CD4-positive, alpha-beta memory T cell (primary cell): ENCODE data around the gene FGL2. TPM values are rescaled to one million over a fixed set of nuclear protein-coding genes. Genes with fewer than 3 reads are reported as not detected.
A peak's percentile ranks its signal among the peaks of the same experiment; 100 is the strongest.
"Not testable (repeated sequence)": the region's sequence is repeated elsewhere in the genome, so short reads cannot be mapped to it uniquely, and the experiment has no call there.

Experiments used
- CTCF ChIA-PET: fragments of 350-600 bp; sonication (Branson Sonifier 250); formaldehyde crosslinking; loops from one replicate; lab custom pipeline; 2021; ENCODE audit warnings: inconsistent platforms; ENCODE audit not compliant: partially characterized antibody; lab: Charles Lee
- POLR2A ChIA-PET: fragments of 350-600 bp; sonication (Branson Sonifier 250); formaldehyde crosslinking; loops from one replicate; lab custom pipeline; 2021; ENCODE audit not compliant: partially characterized antibody; lab: Charles Lee
- DNase-seq, 5 donors: peaks; one replicate each; pipeline versions ENCODE4 v3.0.0 to v3.0.0-alpha.2; 2020 to 2022; ENCODE audit warnings: mixed read lengths in 1 of 5
- H3K27ac ChIP-seq: one replicate; pipeline ENCODE4 v1.7.0; 2013; ENCODE audit warnings: low read depth, low read length
- H3K27me3 ChIP-seq: 2 replicates; pipeline ENCODE4 v1.7.0; 2013; ENCODE audit warnings: mild to moderate bottlenecking, low read length, moderate library complexity; ENCODE audit not compliant: insufficient read depth
- H3K36me3 ChIP-seq: 2 replicates; pipeline ENCODE4 v1.7.0; 2013; ENCODE audit warnings: mild to moderate bottlenecking, low read length, moderate library complexity; ENCODE audit not compliant: insufficient read depth
- H3K4me1 ChIP-seq: 2 replicates; pipeline ENCODE4 v1.7.0; 2013; ENCODE audit warnings: mild to moderate bottlenecking, low read length, moderate library complexity; ENCODE audit not compliant: insufficient read depth
- H3K4me3 ChIP-seq, 2 donors: one replicate each; pipeline ENCODE4 v1.7.0; 2013; ENCODE audit warnings: low read length in 2 of 2, mild to moderate bottlenecking in 1 of 2
- H3K9me3 ChIP-seq, 2 donors: one replicate each; pipeline ENCODE4 v1.7.0; 2013; ENCODE audit warnings: low read length in 2 of 2, control low read depth in 1 of 2; ENCODE audit not compliant: control insufficient read depth in 1 of 2
- H3K27ac Mint-ChIP-seq, 7 donors: one replicate each; pipeline ENCODE4 v1.8.0; 2020 to 2021; ENCODE audit warnings: mixed read lengths in 7 of 7, mild to moderate bottlenecking in 6 of 7, inconsistent platforms in 3 of 7, moderate library complexity in 3 of 7
- H3K27me3 Mint-ChIP-seq, 2 donors: one replicate each; pipeline ENCODE4 v1.8.0; 2020 to 2021; ENCODE audit warnings: mixed read lengths in 2 of 2
- H3K36me3 Mint-ChIP-seq, 2 donors: one replicate each; pipeline ENCODE4 v1.8.0; 2020 to 2021; ENCODE audit warnings: mixed read lengths in 2 of 2, inconsistent platforms in 1 of 2, mild to moderate bottlenecking in 1 of 2
- H3K4me1 Mint-ChIP-seq, 4 donors: one replicate each; pipeline ENCODE4 v1.8.0; 2020 to 2021; ENCODE audit warnings: mixed read lengths in 4 of 4, mild to moderate bottlenecking in 1 of 4
- H3K4me3 Mint-ChIP-seq, 8 donors: one replicate each; pipeline ENCODE4 v1.8.0; 2020 to 2021; ENCODE audit warnings: mixed read lengths in 8 of 8, mild to moderate bottlenecking in 7 of 8, moderate library complexity in 6 of 8, inconsistent platforms in 3 of 8
- H3K9me3 Mint-ChIP-seq, 8 donors: one replicate each; pipeline ENCODE4 v1.8.0; 2020 to 2021; ENCODE audit warnings: mixed read lengths in 8 of 8, mild to moderate bottlenecking in 5 of 8, inconsistent platforms in 3 of 8, moderate library complexity in 1 of 8
- intact Hi-C: fragments of 100-400 bp; cut with micrococcal nuclease; formaldehyde crosslinking; loops from one replicate; pipeline ENCODE4 v1.15.1; 2023
- polyA plus RNA-seq, 2 donors: library from polyadenylated mRNA; unstranded; fragments of 300-500 nt; fragmentation: Illumina TruSeq; gene quantifications; one replicate each; pipeline ENCODE4 v1.2.3, GENCODE V29; 2021
- total RNA-seq, 2 experiments: library from RNA; stranded (reverse); gene quantifications; one replicate each; pipeline ENCODE4 v1.2.3, GENCODE V29; 2021

Gene FGL2
- total and polyA plus RNA-seq, 4 experiments from 2014 or later, result 2.5 to 4.6 (median 3.7) TPM

- H3K27me3 Mint-ChIP-seq, H3K27me3 ChIP-seq, POLR2A ChIA-PET, H3K4me1 ChIP-seq, H3K27ac ChIP-seq, H3K36me3 ChIP-seq, H3K4me3 Mint-ChIP-seq, H3K9me3 ChIP-seq, H3K4me3 ChIP-seq, H3K36me3 Mint-ChIP-seq, intact Hi-C loops, H3K9me3 Mint-ChIP-seq, CTCF ChIA-PET, H3K27ac Mint-ChIP-seq, DNase-seq, H3K4me1 Mint-ChIP-seq: not testable (repeated sequence)
Observed at GRCh38 chr7:77178024-77178423, 21.6 kb downstream of the FGL2 start.

- H3K9me3 ChIP-seq, H3K4me1 ChIP-seq, CTCF ChIA-PET, H3K4me1 Mint-ChIP-seq, H3K36me3 ChIP-seq, POLR2A ChIA-PET, H3K9me3 Mint-ChIP-seq, H3K27ac Mint-ChIP-seq, H3K36me3 Mint-ChIP-seq, intact Hi-C loops, H3K27me3 ChIP-seq, H3K27me3 Mint-ChIP-seq, H3K4me3 Mint-ChIP-seq, H3K4me3 ChIP-seq, DNase-seq, H3K27ac ChIP-seq: not testable (repeated sequence)
Observed at GRCh38 chr7:77177321-77177904, 22.2 kb downstream of the FGL2 start.

- H3K4me1 Mint-ChIP-seq, H3K9me3 Mint-ChIP-seq, H3K36me3 ChIP-seq, H3K27me3 Mint-ChIP-seq, H3K4me3 Mint-ChIP-seq, intact Hi-C loops, H3K27ac ChIP-seq, H3K27me3 ChIP-seq, H3K4me3 ChIP-seq, POLR2A ChIA-PET, CTCF ChIA-PET, H3K36me3 Mint-ChIP-seq, H3K9me3 ChIP-seq, H3K4me1 ChIP-seq, H3K27ac Mint-ChIP-seq, DNase-seq: not testable (repeated sequence)
Observed at GRCh38 chr7:77175274-77175800, 24.3 kb downstream of the FGL2 start.

- H3K27ac Mint-ChIP-seq, H3K27me3 Mint-ChIP-seq, H3K4me1 Mint-ChIP-seq, CTCF ChIA-PET, H3K4me3 Mint-ChIP-seq, H3K27ac ChIP-seq, H3K36me3 ChIP-seq, H3K4me1 ChIP-seq, H3K27me3 ChIP-seq, H3K4me3 ChIP-seq, POLR2A ChIA-PET, H3K36me3 Mint-ChIP-seq, DNase-seq, H3K9me3 Mint-ChIP-seq, intact Hi-C loops, H3K9me3 ChIP-seq: not testable (repeated sequence)
Observed at GRCh38 chr7:77174418-77174817, 25.2 kb downstream of the FGL2 start.

- H3K27ac Mint-ChIP-seq, H3K4me1 ChIP-seq, DNase-seq, H3K36me3 ChIP-seq, intact Hi-C loops, POLR2A ChIA-PET, H3K9me3 Mint-ChIP-seq, H3K9me3 ChIP-seq, H3K27me3 Mint-ChIP-seq, H3K27ac ChIP-seq, H3K27me3 ChIP-seq, H3K4me3 Mint-ChIP-seq, H3K36me3 Mint-ChIP-seq, H3K4me1 Mint-ChIP-seq, H3K4me3 ChIP-seq: not testable (repeated sequence)
- CTCF ChIA-PET, result interaction anchor here (0.6 kb wide), 1 partner anchor 650 kb away, joined by 3 read pairs; no protein-coding TSS in a partner anchor
Observed at GRCh38 chr7:77172437-77173172, 27.0 kb downstream of the FGL2 start.

GRCh38 chr7:77171073-77171472, 28.5 kb downstream of the FGL2 start:
- H3K36me3 Mint-ChIP-seq, H3K4me1 Mint-ChIP-seq, H3K9me3 Mint-ChIP-seq: not testable (repeated sequence)

GRCh38 chr7:77157446-77157845, 42.2 kb downstream of the FGL2 start:
- Mint-ChIP-seq H3K36me3 (no peaks in the 10 kb centered on the region), H3K9me3 (peaks cover 0 to 5% (median 0%) of the 10 kb centered on the region in 8 donors), H3K4me3 (no peak overlapping the region), H3K27me3 (no peaks in the 10 kb centered on the region), H3K4me1 (peaks cover 7 to 12% (median 10%) of the 10 kb centered on the region in 4 donors), H3K27ac (peak overlapping the region in 2 of 7 donors; percentile 0 to 44)
- ChIA-PET CTCF (no interaction called here), POLR2A (no interaction called here)
- Histone ChIP-seq H3K9me3 (no peaks in the 10 kb centered on the region), H3K27ac (no peak overlapping the region), H3K4me3 (no peak overlapping the region), H3K36me3 (no peaks in the 10 kb centered on the region), H3K4me1 (no peaks in the 10 kb centered on the region), H3K27me3 (no peaks in the 10 kb centered on the region)
- DNase-seq, result no peak
- intact Hi-C loops, result no loop called here

More at GRCh38 chr7:77171073-77171472, 28.5 kb downstream of the FGL2 start:
- H3K27me3 ChIP-seq, POLR2A ChIA-PET, DNase-seq, H3K4me1 ChIP-seq, H3K4me3 ChIP-seq, H3K27me3 Mint-ChIP-seq, CTCF ChIA-PET, H3K27ac ChIP-seq, intact Hi-C loops, H3K36me3 ChIP-seq, H3K4me3 Mint-ChIP-seq, H3K9me3 ChIP-seq: not testable (repeated sequence)
- H3K27ac Mint-ChIP-seq, result peak overlapping the region in 1 of 7 donors; percentile 9
